Measurements from ENCODE around the gene C11orf21.

The C11orf21 gene

GRCh38 chr11:2321311-2321683, 19.6 kb upstream of the C11orf21 start:
- in situ Hi-C loops (cut with MboI; ENCODE audit: low sequenced_read_pairs), result no loop called here

GRCh38 chr11:2320568-2321310, 19.0 kb upstream of the C11orf21 start:
- in situ Hi-C loops (cut with MboI; ENCODE audit: low sequenced_read_pairs), result no loop called here

- in situ Hi-C loops (cut with MboI; ENCODE audit: low sequenced_read_pairs), result no loop called here
Measured at GRCh38 chr11:2319791-2320472, 18.2 kb upstream of the C11orf21 start.

DNA sequence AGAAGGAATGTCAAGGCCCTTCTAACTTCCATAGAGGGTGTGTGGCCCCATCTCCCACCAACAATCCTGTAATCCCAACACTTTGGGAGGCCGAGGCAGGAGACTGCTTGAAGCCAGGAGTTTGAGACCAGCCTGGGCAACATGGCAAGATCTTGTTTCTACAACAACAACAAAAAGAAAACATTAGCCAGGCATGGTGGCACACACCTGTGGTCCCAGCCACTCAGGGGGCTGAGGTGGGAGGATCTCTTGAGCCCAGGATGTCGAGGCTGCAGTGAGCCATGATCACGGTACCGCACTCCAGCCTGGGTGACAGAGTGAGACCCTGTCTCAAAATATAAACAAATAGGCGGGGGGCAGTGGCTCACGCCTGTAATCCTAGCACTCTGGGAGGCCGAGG, 17.0 kb upstream of the C11orf21 start:
- in situ Hi-C loops (cut with MboI; ENCODE audit: low sequenced_read_pairs), result no loop called here

- in situ Hi-C loops (cut with MboI; ENCODE audit: low sequenced_read_pairs), result no loop called here
Measured at GRCh38 chr11:2318123-2318522, 16.4 kb upstream of the C11orf21 start.

- in situ Hi-C loops (cut with MboI; ENCODE audit: low sequenced_read_pairs), result no loop called here
Measured at GRCh38 chr11:2317354-2318050, 15.8 kb upstream of the C11orf21 start.

- in situ Hi-C loops (cut with MboI; ENCODE audit: low sequenced_read_pairs), result no loop called here
Measured at GRCh38 chr11:2316963-2317244, 15.2 kb upstream of the C11orf21 start.

GRCh38 chr11:2316169-2316962, 14.6 kb upstream of the C11orf21 start:
- in situ Hi-C loops (cut with MboI; ENCODE audit: low sequenced_read_pairs), result no loop called here

GRCh38 chr11:2315395-2316168, 13.9 kb upstream of the C11orf21 start:
- in situ Hi-C loops (cut with MboI; ENCODE audit: low sequenced_read_pairs), result no loop called here

DNA sequence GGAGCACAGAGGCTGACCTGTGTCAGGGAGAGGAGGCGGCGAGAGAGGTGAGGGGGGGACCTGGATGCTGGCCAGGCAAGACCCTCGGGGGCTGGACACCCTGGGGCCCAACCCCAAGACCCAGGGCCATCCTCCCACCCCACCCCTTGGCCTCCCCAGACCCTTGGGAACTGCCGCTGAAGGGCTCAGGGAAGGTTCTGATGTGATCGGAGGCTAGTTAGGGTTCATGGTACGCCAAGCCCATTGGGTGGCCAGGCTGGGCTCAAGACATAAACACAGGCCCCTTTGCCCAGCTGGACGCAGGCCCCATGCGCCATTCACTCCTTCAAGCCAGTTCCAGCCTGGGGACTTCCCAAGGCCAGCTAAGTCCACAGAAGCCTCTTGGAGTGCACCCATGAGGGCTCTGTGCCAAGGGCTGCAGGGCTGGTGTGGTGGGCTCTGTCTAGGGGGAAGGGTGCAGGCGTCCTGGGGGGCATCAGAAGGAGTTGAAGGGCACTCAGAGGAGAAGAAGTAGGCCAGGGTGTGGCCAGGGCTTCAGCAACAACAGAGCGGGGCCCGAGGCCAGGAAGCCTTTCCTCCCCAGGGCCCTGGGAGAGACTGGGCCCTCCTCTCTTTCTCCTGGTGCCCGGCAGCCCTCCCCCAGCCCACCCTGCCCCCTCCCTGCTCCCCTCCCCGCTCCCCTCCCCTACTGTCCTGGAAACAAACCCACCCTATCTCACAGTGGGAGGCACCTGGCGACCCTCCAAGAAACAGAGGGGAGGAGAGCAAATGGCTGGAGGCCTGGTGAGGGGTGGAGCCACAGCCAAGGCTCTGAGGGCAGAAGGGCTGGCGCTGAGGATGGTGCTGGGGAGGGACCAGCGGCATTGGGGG, 13.0 kb upstream of the C11orf21 start:
- in situ Hi-C loops (cut with MboI; ENCODE audit: low sequenced_read_pairs), result no loop called here

DNA sequence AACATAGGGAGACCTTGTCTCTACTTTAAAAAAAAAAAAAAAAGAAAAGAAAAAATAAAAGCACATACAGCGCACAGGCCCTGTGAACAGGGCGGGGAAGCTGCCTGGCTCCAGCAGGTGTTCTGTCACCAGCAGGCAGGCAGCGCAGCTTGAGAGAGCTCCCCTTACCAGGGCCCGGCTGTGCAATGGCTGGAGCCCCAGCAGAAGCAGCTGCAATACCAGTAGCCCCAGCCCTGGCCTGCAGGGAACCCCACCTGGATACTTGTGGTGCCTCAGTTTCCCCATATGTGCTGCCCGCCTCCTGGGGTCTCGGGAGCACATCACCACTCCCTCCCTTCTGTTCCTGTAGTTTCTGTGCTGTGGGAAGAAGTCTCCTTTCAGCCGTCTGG, 12.4 kb upstream of the C11orf21 start:
- in situ Hi-C loops (cut with MboI; ENCODE audit: low sequenced_read_pairs), result no loop called here

DNA sequence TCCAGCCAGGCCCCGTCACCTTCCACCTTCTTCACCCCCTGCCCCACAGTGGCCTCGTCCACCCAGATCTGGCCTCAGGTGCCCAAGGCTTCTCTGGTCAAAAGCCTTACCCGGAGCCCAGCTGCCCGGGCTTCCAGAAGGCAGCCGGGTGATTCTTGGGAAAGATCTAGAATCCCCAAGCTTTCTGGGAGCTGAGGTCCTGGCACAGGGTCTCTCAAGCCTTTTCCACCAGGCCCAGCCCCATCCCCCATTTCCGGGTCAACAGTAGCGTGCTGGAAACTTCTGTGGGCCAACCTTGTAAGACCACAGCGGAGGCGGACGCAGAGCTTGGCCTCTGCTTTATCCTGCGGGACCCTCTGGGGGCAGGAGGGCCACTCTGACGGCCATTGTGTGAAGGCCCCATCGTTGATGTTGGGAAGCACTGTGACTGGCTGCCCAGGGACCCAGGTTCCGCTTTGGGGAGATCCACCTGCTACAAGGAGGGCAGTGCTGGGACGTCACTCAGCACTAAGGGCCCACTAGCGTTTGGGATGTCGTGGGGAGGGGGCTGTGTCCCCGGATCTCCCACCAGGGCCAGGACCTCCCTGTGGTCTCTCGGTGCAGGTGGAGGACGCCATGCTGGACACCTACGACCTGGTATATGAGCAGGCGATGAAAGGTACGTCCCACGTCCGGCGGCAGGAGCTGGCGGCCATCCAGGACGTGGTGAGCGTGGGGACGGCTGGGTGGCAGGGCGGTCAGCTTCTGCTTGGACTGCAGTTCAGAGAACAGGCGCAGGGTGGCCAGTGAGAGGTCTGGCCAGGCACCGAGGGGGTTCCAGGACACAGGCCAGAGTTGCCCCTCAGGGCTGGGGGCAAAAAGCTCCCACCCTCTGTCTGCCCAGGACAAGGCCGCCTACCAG, 11.6 kb upstream of the C11orf21 start:
- in situ Hi-C loops (cut with MboI; ENCODE audit: low sequenced_read_pairs), result no loop called here

DNA sequence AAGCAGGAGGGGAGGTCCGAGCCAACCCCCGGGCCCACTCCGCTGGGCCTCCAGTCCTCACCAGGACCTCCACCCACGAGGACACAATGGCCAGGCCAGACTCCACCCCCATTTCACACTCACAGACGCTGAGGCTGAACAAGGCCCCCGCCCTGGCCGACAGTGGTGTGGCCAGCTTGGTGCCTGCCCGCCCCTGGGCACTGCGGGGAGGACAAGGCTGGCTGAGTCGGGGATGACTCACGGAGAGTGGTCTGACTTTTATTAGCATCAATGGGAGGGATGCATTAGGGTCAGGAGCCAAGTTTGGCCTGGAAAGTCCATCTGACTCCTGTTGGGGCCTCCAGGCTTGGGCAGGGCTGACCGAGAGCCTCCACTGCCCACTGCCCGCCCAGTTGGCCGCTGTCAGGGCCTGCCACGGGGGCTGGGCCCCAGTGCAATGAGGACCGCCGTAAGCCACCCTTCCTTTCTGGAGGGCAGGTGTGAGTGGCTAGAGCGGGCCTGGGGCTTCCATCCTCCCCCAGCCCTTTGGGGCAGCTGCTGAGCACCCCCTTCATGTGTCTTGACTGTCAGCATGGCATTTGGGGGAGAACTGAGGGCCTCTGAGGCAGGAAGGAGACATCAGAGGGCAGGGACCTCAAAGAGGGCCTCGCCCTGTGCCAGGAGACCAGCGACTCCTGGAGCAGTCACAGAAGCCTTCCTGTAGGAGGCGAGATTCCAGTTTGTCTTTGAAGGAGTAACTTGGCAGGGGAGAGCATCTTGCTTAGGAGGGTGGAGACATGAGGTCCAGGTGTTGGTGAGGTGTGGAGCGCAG, 10.7 kb upstream of the C11orf21 start:
- in situ Hi-C loops (cut with MboI; ENCODE audit: low sequenced_read_pairs), result no loop called here

DNA sequence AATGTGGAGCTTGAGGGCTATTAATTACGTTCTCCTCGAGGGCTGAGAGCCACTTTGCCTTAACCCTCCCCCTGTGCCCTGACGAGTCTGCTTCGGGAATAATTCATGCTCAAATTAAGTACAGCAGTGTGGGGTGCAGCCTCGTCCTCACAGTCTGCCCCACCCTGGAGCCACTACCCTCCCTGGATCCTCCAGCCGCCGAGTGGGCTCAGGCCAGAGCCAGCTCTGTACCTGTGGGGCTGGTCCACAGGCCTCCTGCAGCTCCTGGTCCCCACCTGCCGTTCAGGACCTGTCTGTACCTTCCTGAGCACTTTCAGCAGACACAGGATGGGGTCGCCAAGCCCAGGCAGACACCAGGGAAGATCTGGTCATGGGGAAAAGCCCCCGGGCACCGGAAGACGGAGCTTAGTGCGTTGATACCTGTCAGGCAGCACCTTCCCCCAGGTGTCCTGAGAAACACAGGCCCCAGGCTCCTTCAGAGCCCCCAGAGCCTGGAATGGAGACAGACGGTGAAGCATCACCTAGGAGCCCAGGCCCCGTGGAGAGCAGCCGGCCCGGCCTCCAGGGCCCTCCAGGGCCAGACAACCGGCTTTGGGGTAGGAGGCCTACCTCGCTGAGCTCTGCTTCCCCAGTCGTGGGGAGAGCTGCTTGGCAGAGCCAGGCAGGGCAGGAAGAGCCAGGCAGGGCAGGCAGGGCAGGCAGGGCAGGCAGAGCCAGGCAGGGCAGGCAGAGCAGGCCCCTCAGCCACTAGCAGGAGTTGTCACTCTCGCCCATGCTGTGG, 9.8 kb upstream of the C11orf21 start:
- in situ Hi-C loops (cut with MboI; ENCODE audit: low sequenced_read_pairs), result no loop called here

- in situ Hi-C loops (cut with MboI; ENCODE audit: low sequenced_read_pairs), result no loop called here
Measured at GRCh38 chr11:2310786-2311352, 9.2 kb upstream of the C11orf21 start.

DNA sequence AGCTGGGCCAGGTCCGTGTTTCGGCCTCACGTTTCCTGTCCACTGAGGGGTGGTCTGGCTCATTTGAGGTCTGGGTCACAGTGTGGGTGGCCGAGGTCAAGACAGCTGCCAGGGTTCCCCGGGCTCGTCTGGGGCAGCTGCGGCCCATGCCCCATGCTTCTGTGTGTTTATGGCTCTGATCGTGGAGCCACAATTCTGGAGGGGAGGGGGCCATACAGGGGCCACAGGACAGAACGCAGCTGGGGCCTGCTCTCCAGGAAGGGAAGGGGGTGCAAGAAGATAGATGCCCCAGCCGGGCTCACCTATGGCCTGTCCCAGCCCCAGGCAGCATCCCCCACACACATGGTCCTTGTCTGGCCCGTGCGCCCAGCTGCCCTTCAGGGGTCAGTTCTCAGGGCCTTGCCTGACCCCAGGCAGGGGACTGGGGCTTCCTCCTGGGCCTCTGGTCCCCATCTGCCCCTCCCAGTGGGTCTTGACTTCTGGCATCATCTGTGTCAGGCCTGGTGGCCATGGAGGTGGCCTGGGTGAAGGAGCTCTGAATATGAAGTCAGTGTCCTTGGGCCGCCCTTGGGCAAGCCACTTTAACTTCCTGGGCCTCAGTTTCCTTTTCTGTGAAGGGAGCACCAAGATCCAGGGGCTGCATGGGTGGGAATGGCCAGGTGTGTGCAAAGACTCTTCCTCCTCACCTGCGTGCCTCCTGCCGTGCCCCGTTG, 8.5 kb upstream of the C11orf21 start:
- in situ Hi-C loops (cut with MboI; ENCODE audit: low sequenced_read_pairs), result no loop called here

All from HL-60/S4 treated with phorbol 12-myristate 13-acetate at 8.2 ng/mL for 4 days and 3 days (cell line).